B cell (primary cell): ENCODE results near the gene HACD1. TPM values are rescaled to one million over a fixed set of nuclear protein-coding genes. Genes with fewer than 3 reads are reported as not detected.
A peak's percentile ranks its signal among the peaks of the same experiment; 100 is the strongest.

Source experiments
- ATAC-seq: fragments of 200-7000 bp; cut with Tn5 transposase; one replicate; pipeline ENCODE4 v1.10.0; 2021; ENCODE audit warnings: low read depth, mild to moderate bottlenecking, moderate number of reproducible peaks, moderate library complexity
- CTCF ChIA-PET: fragments of 350-600 bp; sonication (Branson Sonifier 250); formaldehyde crosslinking; loops from one replicate; lab custom pipeline; 2021; ENCODE audit warnings: antibody characterized with exemption, inconsistent platforms; lab: Charles Lee
- POLR2A ChIA-PET: fragments of 350-600 bp; sonication (Branson Sonifier 250); formaldehyde crosslinking; loops from one replicate; lab custom pipeline; 2021; ENCODE audit warnings: antibody characterized with exemption; lab: Charles Lee
- DNase-seq: peaks from one replicate; pipeline ENCODE4 v3.0.0; 2013
- H2AFZ ChIP-seq: 2 replicates; pipeline ENCODE4 v1.6.1; 2012; ENCODE audit warnings: mild to moderate bottlenecking, low read depth, low read length; ENCODE audit not compliant: insufficient read depth, poor library complexity, severe bottlenecking
- H3K27ac ChIP-seq, 2 donors: 1 replicate in 1 of 2; 2 replicates in 1 of 2; pipeline ENCODE4 v1.5.1; 2012 to 2013; ENCODE audit warnings: low read length in 2 of 2, mild to moderate bottlenecking in 2 of 2, moderate library complexity in 1 of 2
- H3K27me3 ChIP-seq, 4 experiments: fragments of 200-600 bp in 1 of 4; sonication (generic) in 1 of 4; replicated peaks in 1 of 4; 1 replicate in 2 of 4; 2 replicates in 2 of 4; pipeline versions ENCODE4 v1.6.1 to v1.7.0; 2013 to 2016; ENCODE audit warnings: low read length in 3 of 4, mild to moderate bottlenecking in 2 of 4, mixed read lengths in 1 of 4, moderate library complexity in 1 of 4; ENCODE audit not compliant: insufficient read depth in 4 of 4, control insufficient read depth in 3 of 4; ENCODE audit errors: control extremely low read depth in 1 of 4
- H3K36me3 ChIP-seq, 2 experiments: replicated peaks in 1 of 2; 1 replicate in 1 of 2; 2 replicates in 1 of 2; pipeline versions ENCODE4 v1.6.1 to v1.7.1; 2013; ENCODE audit warnings: low read length in 1 of 2; ENCODE audit not compliant: insufficient read depth in 2 of 2, control insufficient read depth in 1 of 2; ENCODE audit errors: control extremely low read depth in 1 of 2, extremely low read depth in 1 of 2
- H3K4me1 ChIP-seq, 2 donors: fragments of 200-600 bp in 1 of 2; sonication (generic) in 1 of 2; 1 replicate in 1 of 2; 2 replicates in 1 of 2; pipeline versions ENCODE4 v1.5.1 to v1.6.1; 2013 to 2017; ENCODE audit warnings: low read length in 2 of 2; ENCODE audit not compliant: control insufficient read depth in 2 of 2, insufficient read depth in 2 of 2
- H3K4me2 ChIP-seq: replicated peaks from 2 replicates; pipeline ENCODE3; 2012; ENCODE audit warnings: mild to moderate bottlenecking, low read depth, low read length; ENCODE audit not compliant: poor library complexity, severe bottlenecking
- H3K4me3 ChIP-seq, 5 experiments: fragments of 200-600 bp in 1 of 5; sonication (generic) in 1 of 5; 1 replicate in 3 of 5; 2 replicates in 2 of 5; pipeline versions ENCODE4 v1.5.1 to v1.7.0; 2011 to 2016; ENCODE audit warnings: low read length in 4 of 5, mild to moderate bottlenecking in 4 of 5, low read depth in 2 of 5, control low read depth in 1 of 5, moderate library complexity in 1 of 5; ENCODE audit not compliant: insufficient read depth in 1 of 5; ENCODE audit errors: control extremely low read depth in 1 of 5, extremely low read depth in 1 of 5
- H3K79me2 ChIP-seq: fragments of 200-600 bp; sonication (generic); one replicate; pipeline ENCODE4 v1.6.0; 2016; ENCODE audit warnings: low read length; ENCODE audit not compliant: control insufficient read depth, insufficient read depth
- H3K9ac ChIP-seq: fragments of 200-600 bp; sonication (generic); 2 replicates; pipeline ENCODE4 v1.6.1; 2017; ENCODE audit warnings: mild to moderate bottlenecking, low read length, moderate library complexity
- H3K9me3 ChIP-seq, 3 donors: one replicate each; pipeline versions ENCODE4 v1.6.1 to v1.7.1; 2013; ENCODE audit warnings: low read length in 2 of 3; ENCODE audit not compliant: control insufficient read depth in 2 of 3, insufficient read depth in 1 of 3; ENCODE audit errors: control extremely low read depth in 1 of 3
- H4K20me1 ChIP-seq: 2 replicates; pipeline ENCODE4 v1.6.0; 2012; ENCODE audit warnings: mild to moderate bottlenecking, low read length; ENCODE audit not compliant: insufficient read depth, control insufficient read depth, poor library complexity, severe bottlenecking
- H3K27ac Mint-ChIP-seq: one replicate; pipeline ENCODE4 v1.8.0; 2021; ENCODE audit warnings: mixed read lengths
- H3K27me3 Mint-ChIP-seq: one replicate; pipeline ENCODE4 v1.8.0; 2021; ENCODE audit warnings: mixed read lengths
- H3K4me1 Mint-ChIP-seq: one replicate; pipeline ENCODE4 v1.8.0; 2021; ENCODE audit warnings: mixed read lengths
- H3K4me3 Mint-ChIP-seq: one replicate; pipeline ENCODE4 v1.8.0; 2021; ENCODE audit warnings: mixed read lengths
- H3K9me3 Mint-ChIP-seq: one replicate; pipeline ENCODE4 v1.8.0; 2022; ENCODE audit warnings: mixed read lengths; ENCODE audit not compliant: insufficient read depth
- EZH2 ChIP-seq: IDR thresholded peaks from 2 replicates; pipeline ENCODE4 v1.6.1; 2012; ENCODE audit warnings: borderline replicate concordance, low read depth, mild to moderate bottlenecking, moderate library complexity, low read length; ENCODE audit not compliant: insufficient read depth, poor library complexity, severe bottlenecking
- WGBS: methylation state at CpG from one replicate; pipeline ENCODE4 v1.1.5; 2013; ENCODE audit warnings: missing lambda C conversion rate; ENCODE audit not compliant: insufficient coverage; 5-methylcytosine and 5-hydroxymethylcytosine counted together
- intact Hi-C: fragments of 100-400 bp; cut with micrococcal nuclease; formaldehyde crosslinking; loops from one replicate; pipeline ENCODE4 v1.10.0; 2022
- polyA plus RNA-seq: library from polyadenylated mRNA; depleted of rRNA; stranded (reverse); fragments of >200 nt; gene quantifications from 2 replicates; pipeline ENCODE4 v1.2.3, GENCODE V29; 2012
- total RNA-seq, 2 donors: library from RNA; stranded (reverse); fragments of 120-200 nt in 1 of 2; gene quantifications; 1 replicate in 1 of 2; 2 replicates in 1 of 2; pipeline versions ENCODE4 v1.2.3 to v1.2.4, GENCODE V29; 2013 to 2022
- TF ChIP-seq, protein P1 (sequence below): fragments of 200-600 bp; IDR thresholded peaks from one replicate; pipeline ENCODE4 v1.8.0; 2022; ENCODE audit warnings: antibody characterized with exemption, mild to moderate bottlenecking

The HACD1 gene
- total and polyA plus RNA-seq, 2 donors (not counting 1 experiment from before 2014, with no cell fraction given): 1.6 TPM; not detected in 1

DNA sequence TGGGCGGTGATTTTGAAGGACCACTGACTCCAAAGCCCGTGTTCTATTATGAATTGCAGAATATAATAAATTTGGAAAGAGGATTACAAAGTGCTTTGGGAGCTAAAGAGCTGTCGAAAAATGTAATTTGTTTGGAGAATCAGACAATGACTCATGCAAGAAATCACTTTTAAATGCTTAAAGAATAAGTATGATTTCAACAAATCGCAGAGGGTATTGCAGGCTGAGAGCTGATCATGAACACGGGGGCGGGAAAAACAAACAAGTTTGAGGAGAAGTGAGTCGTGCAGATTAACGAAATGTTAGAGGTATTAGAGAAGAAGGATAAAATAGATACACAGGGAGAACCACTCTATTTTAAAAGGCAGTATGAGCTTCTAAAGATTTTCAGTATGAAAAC is 4.9 kb upstream of the HACD1 start:
- H3K4me1 Mint-ChIP-seq: peaks cover 10% of the 10 kb centered on the region
- H3K4me3 Mint-ChIP-seq: no peak overlapping the region
- CTCF ChIA-PET: interaction anchor here (1.2 to 1.4 kb wide), 2 partner anchors 16 to 26 kb away, joined by 3 to 4 read pairs; no protein-coding TSS in a partner anchor

DNA sequence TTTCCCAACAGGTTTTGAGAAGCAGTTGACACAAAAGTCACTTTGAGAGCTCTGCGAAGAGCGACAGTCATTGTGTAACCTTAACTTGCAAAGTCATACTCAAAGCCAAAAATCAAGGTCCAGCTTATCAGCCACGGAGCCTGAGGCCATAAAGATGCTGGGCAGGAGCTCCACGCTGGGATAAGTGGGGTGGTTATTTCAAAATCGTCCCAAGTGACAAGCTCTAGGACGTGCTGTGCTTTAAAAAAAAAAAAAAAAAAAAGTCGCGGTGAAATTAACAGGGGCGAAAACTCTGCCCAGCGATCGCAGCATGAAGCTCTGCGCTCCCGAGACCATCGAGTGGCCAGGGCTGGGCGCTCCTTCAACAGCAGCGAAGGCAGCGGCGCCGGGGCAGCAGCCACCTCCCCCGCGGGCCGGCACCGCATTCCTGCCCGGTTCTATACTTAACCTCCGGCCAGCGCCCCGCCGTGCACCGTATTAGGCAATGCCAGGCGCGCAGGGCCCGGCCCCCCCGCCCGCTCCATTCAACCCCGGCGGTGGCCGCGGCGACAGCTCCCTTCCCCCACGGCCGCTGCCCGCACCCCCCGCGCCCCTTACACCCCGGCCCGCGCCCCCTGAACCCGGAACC is 657 bp downstream of the HACD1 start:
- peak overlapping the region; percentile 66 for H3K9ac ChIP-seq
- no peaks in the 10 kb centered on the region for H4K20me1 ChIP-seq
- peaks cover 0 to 14% (median 10%) of the 10 kb centered on the region in 4 experiments for H3K27me3 ChIP-seq
- no peaks in the 10 kb centered on the region for H3K79me2 ChIP-seq
- H3K27ac ChIP-seq: no peak overlapping the region
- peak overlapping the region; percentile 12 to 63 (median 59) for H3K4me3 ChIP-seq
- peak; percentile 35 for DNase-seq
- peak; percentile 48 for ATAC-seq
- no peak for TF ChIP-seq EZH2
- TF ChIP-seq, protein P1, sequence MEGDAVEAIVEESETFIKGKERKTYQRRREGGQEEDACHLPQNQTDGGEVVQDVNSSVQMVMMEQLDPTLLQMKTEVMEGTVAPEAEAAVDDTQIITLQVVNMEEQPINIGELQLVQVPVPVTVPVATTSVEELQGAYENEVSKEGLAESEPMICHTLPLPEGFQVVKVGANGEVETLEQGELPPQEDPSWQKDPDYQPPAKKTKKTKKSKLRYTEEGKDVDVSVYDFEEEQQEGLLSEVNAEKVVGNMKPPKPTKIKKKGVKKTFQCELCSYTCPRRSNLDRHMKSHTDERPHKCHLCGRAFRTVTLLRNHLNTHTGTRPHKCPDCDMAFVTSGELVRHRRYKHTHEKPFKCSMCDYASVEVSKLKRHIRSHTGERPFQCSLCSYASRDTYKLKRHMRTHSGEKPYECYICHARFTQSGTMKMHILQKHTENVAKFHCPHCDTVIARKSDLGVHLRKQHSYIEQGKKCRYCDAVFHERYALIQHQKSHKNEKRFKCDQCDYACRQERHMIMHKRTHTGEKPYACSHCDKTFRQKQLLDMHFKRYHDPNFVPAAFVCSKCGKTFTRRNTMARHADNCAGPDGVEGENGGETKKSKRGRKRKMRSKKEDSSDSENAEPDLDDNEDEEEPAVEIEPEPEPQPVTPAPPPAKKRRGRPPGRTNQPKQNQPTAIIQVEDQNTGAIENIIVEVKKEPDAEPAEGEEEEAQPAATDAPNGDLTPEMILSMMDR: no peak
- WGBS: 2% methylated on average over 43 of the region's 48 CpGs
- H3K4me1 ChIP-seq: peaks cover 8 to 13% of the 10 kb centered on the region in 2 donors
- peaks cover 18% of the 10 kb centered on the region for H3K27me3 Mint-ChIP-seq
- peak overlapping the region; percentile 72 for H2AFZ ChIP-seq
- H3K36me3 ChIP-seq: no peaks in the 10 kb centered on the region
- peaks cover 10% of the 10 kb centered on the region for H3K4me1 Mint-ChIP-seq
- H3K4me2 ChIP-seq: peak overlapping the region; percentile 84
- ChIA-PET POLR2A (no interaction called here), CTCF (interaction anchor here (0.6 to 1.0 kb wide), 4 partner anchors 11 to 127 kb away, joined by 3 to 6 read pairs (median 4); no protein-coding TSS in a partner anchor)
- H3K9me3 ChIP-seq: peaks cover 0 to 1% (median 0%) of the 10 kb centered on the region in 3 donors
- H3K27ac Mint-ChIP-seq: no peak overlapping the region
- intact Hi-C loops: no loop called here
- peak overlapping the region; percentile 53 for H3K4me3 Mint-ChIP-seq
- no peaks in the 10 kb centered on the region for H3K9me3 Mint-ChIP-seq

More for the DNA sequence above, 4.9 kb upstream of the HACD1 start:
- Histone ChIP-seq H2AFZ (no peak overlapping the region), H3K4me3 (no peak overlapping the region), H3K4me1 (peaks cover 8% of the 10 kb centered on the region in 2 donors), H3K27me3 (peaks cover 0 to 15% (median 9%) of the 10 kb centered on the region in 4 experiments), H3K9ac (no peak overlapping the region), H3K79me2 (no peaks in the 10 kb centered on the region), H3K36me3 (no peaks in the 10 kb centered on the region), H3K4me2 (no peak overlapping the region), H4K20me1 (no peaks in the 10 kb centered on the region), H3K9me3 (peaks cover 0 to 1% (median 0%) of the 10 kb centered on the region in 3 donors), H3K27ac (no peak overlapping the region)
- ATAC-seq (no peak), DNase-seq (no peak)
- 86% methylated on average over 2 of the region's 8 CpGs for WGBS
- POLR2A ChIA-PET: no interaction called here
- intact Hi-C loops: no loop called here
- H3K27me3 Mint-ChIP-seq: peaks cover 38% of the 10 kb centered on the region
- TF ChIP-seq, protein P1: no peak
- TF ChIP-seq EZH2: no peak
- no peak overlapping the region for H3K27ac Mint-ChIP-seq
- H3K9me3 Mint-ChIP-seq: no peaks in the 10 kb centered on the region
